CD4-positive, alpha-beta T cell treated with Interleukin-6 for 4 hours (primary cell): ENCODE measurements around the gene SERPINA3.
"Not testable (repeated sequence)": the region's sequence is repeated elsewhere in the genome, so short reads cannot be mapped to it uniquely, and the experiment has no call there.

ENCODE experiments used
- DNase-seq: peaks from one replicate; pipeline ENCODE4 v3.0.0-alpha.2; 2020; ENCODE audit warnings: mixed read lengths

SERPINA3 gene

GRCh38 chr14:94584591-94585280, 27.5 kb upstream of the SERPINA3 start:
- no peak for DNase-seq

GRCh38 chr14:94586635-94587034, 25.6 kb upstream of the SERPINA3 start:
- DNase-seq: no peak

GRCh38 chr14:94588311-94588710, 23.9 kb upstream of the SERPINA3 start:
- no peak for DNase-seq

- DNase-seq: no peak
Observed at GRCh38 chr14:94591073-94591472, 21.1 kb upstream of the SERPINA3 start.

GRCh38 chr14:94591871-94592270, 20.3 kb upstream of the SERPINA3 start:
- DNase-seq: no peak

GRCh38 chr14:94592457-94592856, 19.7 kb upstream of the SERPINA3 start:
- DNase-seq: no peak

GRCh38 chr14:94593376-94593748, 18.8 kb upstream of the SERPINA3 start:
- DNase-seq: no peak

- DNase-seq: no peak
Observed at GRCh38 chr14:94593749-94594431, 18.3 kb upstream of the SERPINA3 start.

- no peak for DNase-seq
Observed at GRCh38 chr14:94594441-94594840, 17.8 kb upstream of the SERPINA3 start.

- DNase-seq: no peak
Observed at GRCh38 chr14:94595912-94596311, 16.3 kb upstream of the SERPINA3 start.

- DNase-seq: no peak
Observed at GRCh38 chr14:94596361-94596760, 15.8 kb upstream of the SERPINA3 start.

- no peak for DNase-seq
Observed at GRCh38 chr14:94597788-94598187, 14.4 kb upstream of the SERPINA3 start.

- DNase-seq: no peak
Observed at GRCh38 chr14:94598506-94598815, 13.7 kb upstream of the SERPINA3 start.

GRCh38 chr14:94598816-94599655, 13.2 kb upstream of the SERPINA3 start:
- DNase-seq: no peak

- DNase-seq: no peak
Observed at GRCh38 chr14:94599656-94600004, 12.6 kb upstream of the SERPINA3 start.

GRCh38 chr14:94600148-94600545, 12.0 kb upstream of the SERPINA3 start:
- DNase-seq: no peak

GRCh38 chr14:94601884-94602391, 10.3 kb upstream of the SERPINA3 start:
- DNase-seq: no peak

GRCh38 chr14:94602722-94603121, 9.5 kb upstream of the SERPINA3 start:
- no peak for DNase-seq

GRCh38 chr14:94605361-94605760, 6.8 kb upstream of the SERPINA3 start:
- no peak for DNase-seq

GRCh38 chr14:94608966-94609365, 3.2 kb upstream of the SERPINA3 start:
- DNase-seq: not testable (repeated sequence)

GRCh38 chr14:94611179-94611578, 1.0 kb upstream of the SERPINA3 start:
- DNase-seq: no peak

- no peak for DNase-seq
Observed at GRCh38 chr14:94612580-94613554, 676 bp downstream of the SERPINA3 start.
